VCaP (cell line): ENCODE data around the gene PAPPA2.

ENCODE experiments used
- H3K27ac ChIP-seq: fragments of 450-650 bp; 2 replicates; pipeline ENCODE4 v1.5.1; 2017
- TF ChIP-seq, protein P1 (sequence below): fragments of 450-650 bp; conservative IDR thresholded peaks from 2 replicates; pipeline ENCODE4 v1.5.1; 2017; ENCODE audit warnings: mild to moderate bottlenecking, moderate library complexity

The PAPPA2 gene

GRCh38 chr1:176566004-176566975, 103.3 kb downstream of the PAPPA2 start:
- no peak overlapping the region for H3K27ac ChIP-seq
- TF ChIP-seq, protein P1, sequence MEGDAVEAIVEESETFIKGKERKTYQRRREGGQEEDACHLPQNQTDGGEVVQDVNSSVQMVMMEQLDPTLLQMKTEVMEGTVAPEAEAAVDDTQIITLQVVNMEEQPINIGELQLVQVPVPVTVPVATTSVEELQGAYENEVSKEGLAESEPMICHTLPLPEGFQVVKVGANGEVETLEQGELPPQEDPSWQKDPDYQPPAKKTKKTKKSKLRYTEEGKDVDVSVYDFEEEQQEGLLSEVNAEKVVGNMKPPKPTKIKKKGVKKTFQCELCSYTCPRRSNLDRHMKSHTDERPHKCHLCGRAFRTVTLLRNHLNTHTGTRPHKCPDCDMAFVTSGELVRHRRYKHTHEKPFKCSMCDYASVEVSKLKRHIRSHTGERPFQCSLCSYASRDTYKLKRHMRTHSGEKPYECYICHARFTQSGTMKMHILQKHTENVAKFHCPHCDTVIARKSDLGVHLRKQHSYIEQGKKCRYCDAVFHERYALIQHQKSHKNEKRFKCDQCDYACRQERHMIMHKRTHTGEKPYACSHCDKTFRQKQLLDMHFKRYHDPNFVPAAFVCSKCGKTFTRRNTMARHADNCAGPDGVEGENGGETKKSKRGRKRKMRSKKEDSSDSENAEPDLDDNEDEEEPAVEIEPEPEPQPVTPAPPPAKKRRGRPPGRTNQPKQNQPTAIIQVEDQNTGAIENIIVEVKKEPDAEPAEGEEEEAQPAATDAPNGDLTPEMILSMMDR, result no peak

GRCh38 chr1:176567190-176567794, 104.3 kb downstream of the PAPPA2 start:
- no peak overlapping the region for H3K27ac ChIP-seq
- TF ChIP-seq, protein P1, result no peak

DNA sequence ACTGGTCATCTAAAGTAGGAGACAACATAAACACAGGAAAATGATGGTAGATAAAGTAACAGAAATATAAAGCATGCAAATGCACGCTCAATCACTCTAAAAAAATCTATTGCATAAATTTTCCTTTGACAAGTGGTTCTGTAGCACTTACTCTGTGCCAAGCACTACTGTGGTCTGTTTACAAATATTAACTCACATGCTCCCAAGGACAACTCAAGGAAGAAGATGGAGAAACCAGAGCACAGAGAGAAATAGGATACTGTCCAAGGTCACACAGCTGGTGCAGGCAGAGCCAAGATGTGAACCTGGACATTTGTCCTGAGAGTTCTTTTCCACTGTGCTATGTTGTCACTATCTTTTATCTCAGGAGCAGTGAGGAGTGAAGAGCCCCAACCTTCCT, 105.2 kb downstream of the PAPPA2 start:
- H3K27ac ChIP-seq, result no peak overlapping the region
- TF ChIP-seq, protein P1, result no peak

DNA sequence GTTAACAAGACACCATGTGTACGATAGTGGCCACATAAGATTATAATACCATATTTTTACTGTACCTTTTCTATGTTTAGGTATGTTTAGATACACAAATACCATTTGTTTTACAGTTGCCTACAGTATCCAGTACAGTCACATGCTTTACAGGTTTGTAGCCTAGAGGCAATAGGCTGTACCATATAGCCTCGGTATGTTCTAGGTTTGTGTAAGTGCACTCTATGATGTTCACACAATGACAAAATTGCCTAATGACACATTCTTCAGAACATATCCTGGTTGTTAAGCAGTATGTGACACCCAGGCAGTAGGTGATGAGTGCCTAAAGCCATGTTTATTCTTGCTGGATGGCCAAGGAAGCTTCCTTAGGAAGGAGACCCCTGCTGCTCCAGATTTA, 111.8 kb downstream of the PAPPA2 start:
- no peak overlapping the region for H3K27ac ChIP-seq
- TF ChIP-seq, protein P1, result no peak

- TF ChIP-seq, protein P1, result no peak
Measured at GRCh38 chr1:176575991-176576390, 113.0 kb downstream of the PAPPA2 start.

GRCh38 chr1:176576670-176577069, 113.7 kb downstream of the PAPPA2 start:
- TF ChIP-seq, protein P1, result no peak
- no peak overlapping the region for H3K27ac ChIP-seq

More at GRCh38 chr1:176575991-176576390, 113.0 kb downstream of the PAPPA2 start:
- no peak overlapping the region for H3K27ac ChIP-seq

GRCh38 chr1:176577646-176578197, 114.7 kb downstream of the PAPPA2 start:
- H3K27ac ChIP-seq, result no peak overlapping the region
- TF ChIP-seq, protein P1, result no peak
